ENCODE results near the gene C1QL1. TPM values are rescaled to one million over a fixed set of nuclear protein-coding genes. Genes with fewer than 3 reads are reported as not detected.

C1QL1 gene
- total RNA-seq, 1 experiment from 2014 or later: not detected

- Histone ChIP-seq H3K79me2 (ENCODE audit: low read length) (no peaks in the 10 kb centered on the region), H3K9me2 (replicated peaks; ENCODE audit: insufficient read depth, low read length) (no peaks in the 10 kb centered on the region), H3K4me1 (ENCODE audit: low read length) (peaks cover 12% of the 10 kb centered on the region), H3K36me3 (ENCODE audit: insufficient read depth, low read length) (no peaks in the 10 kb centered on the region), H3K9ac (ENCODE audit: low read length) (no peak overlapping the region), H2AFZ (ENCODE audit: low read length) (no peak overlapping the region), H3K27ac (ENCODE audit: low read length) (no peak overlapping the region), H3K27me3 (ENCODE audit: low read length) (no peaks in the 10 kb centered on the region), H3K9me3 (ENCODE audit: low read length) (no peaks in the 10 kb centered on the region), H3K4me2 (ENCODE audit: low read depth, low read length, poor library complexity, severe bottlenecking) (no peak overlapping the region), H3K4me3 (ENCODE audit: low read length) (no peak overlapping the region), H4K20me1 (ENCODE audit: insufficient read depth, low read depth, low read length) (no peaks in the 10 kb centered on the region)
- DNase-seq: peak; percentile 47
Observed at GRCh38 chr17:44914148-44914547, 54.0 kb downstream of the C1QL1 start.

GRCh38 chr17:44913676-44914075, 54.4 kb downstream of the C1QL1 start:
- no peak for DNase-seq
- H3K9ac ChIP-seq (ENCODE audit: low read length): no peak overlapping the region
- H2AFZ ChIP-seq (ENCODE audit: low read length): no peak overlapping the region
- H4K20me1 ChIP-seq (ENCODE audit: insufficient read depth, low read depth, low read length): no peaks in the 10 kb centered on the region
- H3K4me3 ChIP-seq (ENCODE audit: low read length): no peak overlapping the region
- no peaks in the 10 kb centered on the region for H3K27me3 ChIP-seq (ENCODE audit: low read length)
- H3K4me1 ChIP-seq (ENCODE audit: low read length): peaks cover 12% of the 10 kb centered on the region
- H3K9me2 ChIP-seq (replicated peaks; ENCODE audit: insufficient read depth, low read length): no peaks in the 10 kb centered on the region
- no peaks in the 10 kb centered on the region for H3K79me2 ChIP-seq (ENCODE audit: low read length)
- H3K9me3 ChIP-seq (ENCODE audit: low read length): no peaks in the 10 kb centered on the region
- no peak overlapping the region for H3K4me2 ChIP-seq (ENCODE audit: low read depth, low read length, poor library complexity, severe bottlenecking)
- no peaks in the 10 kb centered on the region for H3K36me3 ChIP-seq (ENCODE audit: insufficient read depth, low read length)
- H3K27ac ChIP-seq (ENCODE audit: low read length): no peak overlapping the region

- no peaks in the 10 kb centered on the region for H3K9me2 ChIP-seq (replicated peaks; ENCODE audit: insufficient read depth, low read length)
- H3K4me3 ChIP-seq (ENCODE audit: low read length): no peak overlapping the region
- no peak overlapping the region for H3K9ac ChIP-seq (ENCODE audit: low read length)
- no peaks in the 10 kb centered on the region for H3K36me3 ChIP-seq (ENCODE audit: insufficient read depth, low read length)
- peaks cover 12% of the 10 kb centered on the region for H3K4me1 ChIP-seq (ENCODE audit: low read length)
- no peak overlapping the region for H3K27ac ChIP-seq (ENCODE audit: low read length)
- no peak for DNase-seq
- H2AFZ ChIP-seq (ENCODE audit: low read length): no peak overlapping the region
- no peaks in the 10 kb centered on the region for H3K79me2 ChIP-seq (ENCODE audit: low read length)
- H3K4me2 ChIP-seq (ENCODE audit: low read depth, low read length, poor library complexity, severe bottlenecking): no peak overlapping the region
- no peaks in the 10 kb centered on the region for H3K9me3 ChIP-seq (ENCODE audit: low read length)
- H4K20me1 ChIP-seq (ENCODE audit: insufficient read depth, low read depth, low read length): no peaks in the 10 kb centered on the region
- H3K27me3 ChIP-seq (ENCODE audit: low read length): no peaks in the 10 kb centered on the region
Observed at GRCh38 chr17:44912763-44913544, 55.1 kb downstream of the C1QL1 start.

- no peaks in the 10 kb centered on the region for H3K9me2 ChIP-seq (replicated peaks; ENCODE audit: insufficient read depth, low read length)
- H3K27ac ChIP-seq (ENCODE audit: low read length): no peak overlapping the region
- no peak overlapping the region for H2AFZ ChIP-seq (ENCODE audit: low read length)
- H3K9me3 ChIP-seq (ENCODE audit: low read length): no peaks in the 10 kb centered on the region
- H3K9ac ChIP-seq (ENCODE audit: low read length): no peak overlapping the region
- H3K4me2 ChIP-seq (ENCODE audit: low read depth, low read length, poor library complexity, severe bottlenecking): no peak overlapping the region
- no peaks in the 10 kb centered on the region for H3K36me3 ChIP-seq (ENCODE audit: insufficient read depth, low read length)
- DNase-seq: peak; percentile 77
- no peaks in the 10 kb centered on the region for H3K27me3 ChIP-seq (ENCODE audit: low read length)
- peaks cover 12% of the 10 kb centered on the region for H3K4me1 ChIP-seq (ENCODE audit: low read length)
- no peaks in the 10 kb centered on the region for H4K20me1 ChIP-seq (ENCODE audit: insufficient read depth, low read depth, low read length)
- no peak overlapping the region for H3K4me3 ChIP-seq (ENCODE audit: low read length)
- no peaks in the 10 kb centered on the region for H3K79me2 ChIP-seq (ENCODE audit: low read length)
Observed at GRCh38 chr17:44911133-44912001, 56.7 kb downstream of the C1QL1 start.

GRCh38 chr17:44910231-44911106, 57.6 kb downstream of the C1QL1 start:
- no peak overlapping the region for H3K9ac ChIP-seq (ENCODE audit: low read length)
- H3K36me3 ChIP-seq (ENCODE audit: insufficient read depth, low read length): no peaks in the 10 kb centered on the region
- H3K27ac ChIP-seq (ENCODE audit: low read length): no peak overlapping the region
- peaks cover 12% of the 10 kb centered on the region for H3K4me1 ChIP-seq (ENCODE audit: low read length)
- H3K4me3 ChIP-seq (ENCODE audit: low read length): no peak overlapping the region
- H3K79me2 ChIP-seq (ENCODE audit: low read length): no peaks in the 10 kb centered on the region
- H3K9me3 ChIP-seq (ENCODE audit: low read length): no peaks in the 10 kb centered on the region
- no peak overlapping the region for H2AFZ ChIP-seq (ENCODE audit: low read length)
- H3K4me2 ChIP-seq (ENCODE audit: low read depth, low read length, poor library complexity, severe bottlenecking): no peak overlapping the region
- no peaks in the 10 kb centered on the region for H3K9me2 ChIP-seq (replicated peaks; ENCODE audit: insufficient read depth, low read length)
- H4K20me1 ChIP-seq (ENCODE audit: insufficient read depth, low read depth, low read length): no peaks in the 10 kb centered on the region
- no peaks in the 10 kb centered on the region for H3K27me3 ChIP-seq (ENCODE audit: low read length)
- no peak for DNase-seq

Small RNAs within 50 kb of the gene (small RNA-seq; reads per million reads assigned to genes)
- not detected for gene AC015936.2
- gene MIR6783: 0.12 reads per million

Other genes starting within 250 kb of the C1QL1 start
- 1.3 and 1.7 TPM in 2 replicates for gene ADAM11, start 209.3 kb downstream of the C1QL1 start, total RNA-seq (2014; rRNA removed; shearing (Covaris generic); ENCODE audit: low replicate concordance)
- gene GJC1, start 138.0 kb downstream of the C1QL1 start, total RNA-seq (2014; rRNA removed; shearing (Covaris generic); ENCODE audit: low replicate concordance): 0.07 and 0.86 TPM in 2 replicates
- not detected in 2 replicates for gene HIGD1B, start 120.4 kb downstream of the C1QL1 start, total RNA-seq (2014; rRNA removed; shearing (Covaris generic); ENCODE audit: low replicate concordance)
- gene EFTUD2, start 68.9 kb downstream of the C1QL1 start, total RNA-seq (2014; rRNA removed; shearing (Covaris generic); ENCODE audit: low replicate concordance): 80.2 and 97.5 TPM in 2 replicates
- not detected in 2 replicates for gene GFAP, start 52.8 kb downstream of the C1QL1 start, total RNA-seq (2014; rRNA removed; shearing (Covaris generic); ENCODE audit: low replicate concordance)
- gene KIF18B, start 20.5 kb downstream of the C1QL1 start, total RNA-seq (2014; rRNA removed; shearing (Covaris generic); ENCODE audit: low replicate concordance): 8.5 and 11.8 TPM in 2 replicates
- 29.4 and 29.8 TPM in 2 replicates for gene DCAKD, start 83.3 kb upstream of the C1QL1 start, total RNA-seq (2014; rRNA removed; shearing (Covaris generic); ENCODE audit: low replicate concordance)
- gene NMT1, start 93.0 kb upstream of the C1QL1 start, total RNA-seq (2014; rRNA removed; shearing (Covaris generic); ENCODE audit: low replicate concordance): 48.5 and 53.2 TPM in 2 replicates
- 0.45 TPM in 1 of 2 replicates, not detected in the other for gene PLCD3, start 164.2 kb upstream of the C1QL1 start, total RNA-seq (2014; rRNA removed; shearing (Covaris generic); ENCODE audit: low replicate concordance)
- 11.4 and 13.4 TPM in 2 replicates for gene ACBD4, start 167.4 kb upstream of the C1QL1 start, total RNA-seq (2014; rRNA removed; shearing (Covaris generic); ENCODE audit: low replicate concordance)
- 3.5 and 3.7 TPM in 2 replicates for gene HEXIM1, start 180.2 kb upstream of the C1QL1 start, total RNA-seq (2014; rRNA removed; shearing (Covaris generic); ENCODE audit: low replicate concordance)
- gene HEXIM2, start 193.6 kb upstream of the C1QL1 start, total RNA-seq (2014; rRNA removed; shearing (Covaris generic); ENCODE audit: low replicate concordance): 1.4 and 14.3 TPM in 2 replicates

All from Karpas-422 (cell line).